ENCODE data around the gene NSUN6. TPM values are rescaled to one million over a fixed set of nuclear protein-coding genes. Genes with fewer than 3 reads are reported as not detected.

NSUN6 gene
- total and polyA plus RNA-seq, 10 of the 15 experiments (the other 5 are each of a cell fraction or from before 2014, with no cell fraction given): 10.2 to 25.0 (median 15.6) TPM

DNA sequence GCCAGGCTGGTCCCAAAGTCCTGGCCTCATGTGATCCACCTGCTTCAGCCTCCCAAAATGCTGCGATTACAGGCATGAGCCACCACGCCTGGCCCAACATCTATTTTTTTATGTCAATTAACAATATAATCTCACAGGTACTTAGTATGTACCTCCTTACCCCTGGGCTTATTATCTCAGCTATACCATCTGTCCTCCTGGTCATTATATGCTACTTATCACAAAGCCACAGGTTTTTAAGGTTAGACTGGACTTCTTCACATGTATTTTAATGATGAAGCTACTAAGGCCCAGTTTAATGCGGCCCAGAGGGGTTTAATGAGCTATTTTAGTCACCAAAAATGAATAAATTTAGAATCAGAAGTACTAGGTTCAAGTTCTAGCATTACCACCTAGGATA, 3.4 kb downstream of the NSUN6 start (continued):
- TF ChIP-seq, protein P1, sequence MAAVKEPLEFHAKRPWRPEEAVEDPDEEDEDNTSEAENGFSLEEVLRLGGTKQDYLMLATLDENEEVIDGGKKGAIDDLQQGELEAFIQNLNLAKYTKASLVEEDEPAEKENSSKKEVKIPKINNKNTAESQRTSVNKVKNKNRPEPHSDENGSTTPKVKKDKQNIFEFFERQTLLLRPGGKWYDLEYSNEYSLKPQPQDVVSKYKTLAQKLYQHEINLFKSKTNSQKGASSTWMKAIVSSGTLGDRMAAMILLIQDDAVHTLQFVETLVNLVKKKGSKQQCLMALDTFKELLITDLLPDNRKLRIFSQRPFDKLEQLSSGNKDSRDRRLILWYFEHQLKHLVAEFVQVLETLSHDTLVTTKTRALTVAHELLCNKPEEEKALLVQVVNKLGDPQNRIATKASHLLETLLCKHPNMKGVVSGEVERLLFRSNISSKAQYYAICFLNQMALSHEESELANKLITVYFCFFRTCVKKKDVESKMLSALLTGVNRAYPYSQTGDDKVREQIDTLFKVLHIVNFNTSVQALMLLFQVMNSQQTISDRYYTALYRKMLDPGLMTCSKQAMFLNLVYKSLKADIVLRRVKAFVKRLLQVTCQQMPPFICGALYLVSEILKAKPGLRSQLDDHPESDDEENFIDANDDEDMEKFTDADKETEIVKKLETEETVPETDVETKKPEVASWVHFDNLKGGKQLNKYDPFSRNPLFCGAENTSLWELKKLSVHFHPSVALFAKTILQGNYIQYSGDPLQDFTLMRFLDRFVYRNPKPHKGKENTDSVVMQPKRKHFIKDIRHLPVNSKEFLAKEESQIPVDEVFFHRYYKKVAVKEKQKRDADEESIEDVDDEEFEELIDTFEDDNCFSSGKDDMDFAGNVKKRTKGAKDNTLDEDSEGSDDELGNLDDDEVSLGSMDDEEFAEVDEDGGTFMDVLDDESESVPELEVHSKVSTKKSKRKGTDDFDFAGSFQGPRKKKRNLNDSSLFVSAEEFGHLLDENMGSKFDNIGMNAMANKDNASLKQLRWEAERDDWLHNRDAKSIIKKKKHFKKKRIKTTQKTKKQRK (IDR thresholded peaks at IDR 0.05; ENCODE audit: low read depth, low read length): no peak
- TF ChIP-seq FOXM1 (IDR thresholded peaks at IDR 0.05; ENCODE audit: low read depth, low read length): no peak
- no peak for TF ChIP-seq ZZZ3 (IDR thresholded peaks at IDR 0.05; ENCODE audit: control insufficient read depth, insufficient read length, low read depth)
- no peak for TF ChIP-seq KAT2A (conservative IDR thresholded peaks at IDR 0.05; ENCODE audit: control insufficient read depth, low read depth, low read length)
- TF ChIP-seq POLR2AphosphoS2 (IDR thresholded peaks at IDR 0.05; ENCODE audit: low read depth, low read length): no peak
- no peak for TF ChIP-seq NFYB (IDR thresholded peaks at IDR 0.05; ENCODE audit: insufficient read depth, low read depth, low read length)
- TF ChIP-seq POLR2A (IDR thresholded peaks at IDR 0.05; ENCODE audit: low read depth, low read length): no peak
- TF ChIP-seq BCL11A (IDR thresholded peaks at IDR 0.05; ENCODE audit: low read depth, low read length): no peak
- no peak for TF ChIP-seq RB1 (IDR thresholded peaks at IDR 0.05; ENCODE audit: borderline replicate concordance)
- TF ChIP-seq, protein P2, sequence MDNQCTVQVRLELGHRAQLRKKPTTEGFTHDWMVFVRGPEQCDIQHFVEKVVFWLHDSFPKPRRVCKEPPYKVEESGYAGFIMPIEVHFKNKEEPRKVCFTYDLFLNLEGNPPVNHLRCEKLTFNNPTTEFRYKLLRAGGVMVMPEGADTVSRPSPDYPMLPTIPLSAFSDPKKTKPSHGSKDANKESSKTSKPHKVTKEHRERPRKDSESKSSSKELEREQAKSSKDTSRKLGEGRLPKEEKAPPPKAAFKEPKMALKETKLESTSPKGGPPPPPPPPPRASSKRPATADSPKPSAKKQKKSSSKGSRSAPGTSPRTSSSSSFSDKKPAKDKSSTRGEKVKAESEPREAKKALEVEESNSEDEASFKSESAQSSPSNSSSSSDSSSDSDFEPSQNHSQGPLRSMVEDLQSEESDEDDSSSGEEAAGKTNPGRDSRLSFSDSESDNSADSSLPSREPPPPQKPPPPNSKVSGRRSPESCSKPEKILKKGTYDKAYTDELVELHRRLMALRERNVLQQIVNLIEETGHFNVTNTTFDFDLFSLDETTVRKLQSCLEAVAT (IDR thresholded peaks at IDR 0.05): no peak

Measured in GM12878 (cell line).